ENCODE measurements around the gene SLC27A2. TPM values are rescaled to one million over a fixed set of nuclear protein-coding genes. Genes with fewer than 3 reads are reported as not detected.

The SLC27A2 gene
- total RNA-seq, 1 experiment from 2014 or later: 7.0 TPM

GRCh38 chr15:50182219-50183013 lies 420 bp downstream of the SLC27A2 start:
- no peak overlapping the region for H2BK12ac ChIP-seq (ENCODE audit: insufficient read length, low read depth, low read length)
- H3K9ac ChIP-seq (ENCODE audit: extremely low read depth, insufficient read length, low read length): peak overlapping the region; percentile 10
- Mint-ChIP-seq H3K36me3 (ENCODE audit: insufficient read depth in 1 of 3, low read depth in 3 of 3) (no peaks in the 10 kb centered on the region), H3K27me3 (ENCODE audit: low read depth) (peaks cover 48% of the 10 kb centered on the region), H3K27ac (no peak overlapping the region; a peak in 1 of 7 replicates), H3K4me3 (peak overlapping the region; percentile 82 to 90), H3K9me3 (no peaks in the 10 kb centered on the region; a peak in 1 of 5 replicates), H3K4me1 (peaks cover 16 to 21% of the 10 kb centered on the region in 2 experiments)
- H2BK15ac ChIP-seq (ENCODE audit: low read depth, low read length): no peak overlapping the region
- no peak overlapping the region for H3T11ph ChIP-seq (ENCODE audit: low read length)
- no peak overlapping the region for H4K91ac ChIP-seq (ENCODE audit: insufficient read length, low read depth, low read length)
- no peaks in the 10 kb centered on the region for H3K79me1 ChIP-seq (ENCODE audit: insufficient read depth, low read depth, low read length, poor library complexity, severe bottlenecking)
- no CpG with 5 or more reads among the region's 80 CpGs for WGBS (ENCODE audit: extremely low coverage, insufficient read length, low lambda C conversion rate)
- H3K14ac ChIP-seq (ENCODE audit: insufficient read depth, low read length): peak overlapping the region; percentile 79
- no peak overlapping the region for H4K8ac ChIP-seq (replicated peaks; ENCODE audit: insufficient read length, low read depth, low read length)
- TF ChIP-seq CTCF (conservative IDR thresholded peaks at IDR 0.05): no peak
- H3K18ac ChIP-seq (ENCODE audit: insufficient read length, low read depth, low read length): peak overlapping the region; percentile 70
- H4K20me1 ChIP-seq (ENCODE audit: control insufficient read depth, insufficient read depth, insufficient read length): no peaks in the 10 kb centered on the region
- H3K79me2 ChIP-seq (ENCODE audit: insufficient read depth, low read length): no peaks in the 10 kb centered on the region; the same call in 1 of the 2 replicates
- H2BK120ac ChIP-seq (ENCODE audit: low read depth, low read length, poor library complexity, severe bottlenecking): no peak overlapping the region
- H3K4me1 ChIP-seq (ENCODE audit: insufficient read depth, low read length): no peaks in the 10 kb centered on the region
- no peak overlapping the region for H4K5ac ChIP-seq (ENCODE audit: insufficient read length, low read depth, low read length)
- H3K27ac ChIP-seq (ENCODE audit: insufficient read length, low read depth, low read length): no peak overlapping the region
- no peak overlapping the region for H2BK5ac ChIP-seq (ENCODE audit: insufficient read length, low read length)
- peak overlapping the region; percentile 82 for H3K4me2 ChIP-seq (ENCODE audit: insufficient read depth, insufficient read length, low read length)
- peaks cover 13% of the 10 kb centered on the region for H3K23me2 ChIP-seq (ENCODE audit: insufficient read length, low read depth, low read length, poor library complexity, severe bottlenecking)
- H3K9me3 ChIP-seq (ENCODE audit: control insufficient read depth, low read depth, low read length): no peaks in the 10 kb centered on the region
- no peak overlapping the region for H3K23ac ChIP-seq (ENCODE audit: insufficient read length, low read depth, low read length)
- no peak overlapping the region for H3K4ac ChIP-seq (ENCODE audit: low read depth, low read length)
- H2AFZ ChIP-seq (ENCODE audit: low read length): no peak overlapping the region
- peak; percentile 80 for DNase-seq
- no peak overlapping the region for H3K56ac ChIP-seq (ENCODE audit: insufficient read length, low read depth, low read length)
- no peak overlapping the region for H2AK5ac ChIP-seq (ENCODE audit: insufficient read length, low read length)
- H3K27me3 ChIP-seq (ENCODE audit: insufficient read depth, low read length): peaks cover 22% of the 10 kb centered on the region; the same call in 1 of the 2 replicates
- H2BK20ac ChIP-seq (ENCODE audit: low read depth, low read length, poor library complexity, severe bottlenecking): no peak overlapping the region

All from H9 (cell line).